ENCODE measurements around the gene TSPAN12. TPM values are rescaled to one million over a fixed set of nuclear protein-coding genes. Genes with fewer than 3 reads are reported as not detected.

Gene TSPAN12
- total and polyA plus RNA-seq, 2 of the 8 experiments (the other 6 are each of a cell fraction or from before 2014, with no cell fraction given) = 6.1 to 17.9 TPM

- TF ChIP-seq HDAC2 (IDR thresholded peaks at IDR 0.05; ENCODE audit: borderline replicate concordance in 1 of 2, low read depth in 2 of 2, low read length in 2 of 2) = no peak
- peak; percentile 62 to 75 for TF ChIP-seq POLR2A (IDR thresholded peaks at IDR 0.05; ENCODE audit: control extremely low read depth in 1 of 2, low read depth in 2 of 2, low read length in 2 of 2)
- peak; percentile 66 for TF ChIP-seq NRF1 (IDR thresholded peaks at IDR 0.05; ENCODE audit: low read depth, low read length)
- TF ChIP-seq SIRT6 (IDR thresholded peaks at IDR 0.05; ENCODE audit: low read length) = no peak
- no peak for TF ChIP-seq SP4 (IDR thresholded peaks at IDR 0.05; ENCODE audit: low read length)
- no peak for TF ChIP-seq SP2 (IDR thresholded peaks at IDR 0.05; ENCODE audit: low read length)
- TF ChIP-seq GTF2F1 (IDR thresholded peaks at IDR 0.05; ENCODE audit: borderline replicate concordance, low read depth, low read length) = no peak
- TF ChIP-seq RAD21 (IDR thresholded peaks at IDR 0.05 in 1 of 2, conservative IDR thresholded peaks at IDR 0.05 in 1 of 2; ENCODE audit: low read depth in 2 of 2, low read length in 2 of 2) = peak; percentile 49 to 65; a peak in 3 of 4 replicates
- TF ChIP-seq CHD1 (IDR thresholded peaks at IDR 0.05; ENCODE audit: low read depth, low read length) = no peak
- no peak for TF ChIP-seq HDAC6 (IDR thresholded peaks at IDR 0.05; ENCODE audit: low read depth, low read length)
- no peak for TF ChIP-seq CEBPB (IDR thresholded peaks at IDR 0.05; ENCODE audit: low read depth, low read length)
- no peak for TF ChIP-seq RXRA (IDR thresholded peaks at IDR 0.05; ENCODE audit: insufficient read depth, low read depth, low read length)
- TF ChIP-seq FOSL1 (IDR thresholded peaks at IDR 0.05; ENCODE audit: insufficient read depth, low read depth, low read length) = peak; percentile 72; the same call in 1 of the 2 replicates
Measured at GRCh38 chr7:120857588-120858573, at the start of gene TSPAN12 (continued).

Measured in H1 (cell line).